Aorta (tissue), 5 donors: Measurements from ENCODE around the gene SMG5. TPM values are rescaled to one million over a fixed set of nuclear protein-coding genes. Genes with fewer than 3 reads are reported as not detected.

Experiments
- ATAC-seq: fragments of 200-7000 bp; cut with Tn5 transposase; one replicate; pipeline ENCODE4 v1.9.1; 2022; ENCODE audit warnings: moderate library complexity; ENCODE audit not compliant: low FRiP score
- DNase-seq, 2 donors: peaks; one replicate each; pipeline ENCODE4 v3.0.0-alpha.2; 2020
- H3K27ac ChIP-seq, 2 donors: one replicate each; pipeline ENCODE4 v1.5.1; 2013; ENCODE audit warnings: low read length in 2 of 2, mild to moderate bottlenecking in 2 of 2, moderate library complexity in 2 of 2, control low read depth in 1 of 2, inconsistent platforms in 1 of 2, low read depth in 1 of 2
- H3K27me3 ChIP-seq, 2 donors: one replicate each; pipeline ENCODE4 v1.6.1; 2013; ENCODE audit warnings: control low read depth in 1 of 2, low read length in 1 of 2, mild to moderate bottlenecking in 1 of 2, moderate library complexity in 1 of 2; ENCODE audit not compliant: insufficient read depth in 2 of 2, control insufficient read depth in 1 of 2
- H3K36me3 ChIP-seq, 2 donors: one replicate each; pipeline ENCODE4 v1.6.1; 2013; ENCODE audit warnings: control low read depth in 1 of 2, low read length in 1 of 2, mild to moderate bottlenecking in 1 of 2; ENCODE audit not compliant: insufficient read depth in 2 of 2, control insufficient read depth in 1 of 2
- H3K4me1 ChIP-seq, 2 donors: one replicate each; pipeline ENCODE4 v1.6.1; 2013; ENCODE audit warnings: low read length in 2 of 2, control low read depth in 1 of 2, mild to moderate bottlenecking in 1 of 2, moderate library complexity in 1 of 2; ENCODE audit not compliant: insufficient read depth in 2 of 2, control insufficient read depth in 1 of 2
- H3K4me3 ChIP-seq, 2 donors: one replicate each; pipeline ENCODE4 v1.5.1; 2013; ENCODE audit warnings: low read length in 2 of 2, control low read depth in 1 of 2, mild to moderate bottlenecking in 1 of 2
- H3K9me3 ChIP-seq: one replicate; pipeline ENCODE4 v1.6.1; 2013; ENCODE audit warnings: mild to moderate bottlenecking, low read length; ENCODE audit not compliant: control insufficient read depth
- WGBS, 2 donors: extraction: QIAGEN DNeasy Blood & Tissue Kit; methylation state at CpG; one replicate each; pipeline ENCODE4 v1.1.7; 2013; 5-methylcytosine and 5-hydroxymethylcytosine counted together
- intact Hi-C, 2 donors: fragments of 100-400 bp; cut with DNase I; formaldehyde crosslinking; loops; one replicate each; pipeline versions ENCODE4 v1.14.2 to v1.15.0; 2022
- polyA plus RNA-seq, 2 donors: library from polyadenylated mRNA; stranded (reverse); fragments of 200-250 nt; gene quantifications; one replicate each; pipeline ENCODE4 v1.2.3, GENCODE V29; 2013
- total RNA-seq, 2 donors: library from RNA; stranded (reverse); fragmentation: NEBNext Ultra II Directional; extraction: Animal tissue kit (Norgen Biotek cat#: 25700); gene quantifications; one replicate each; pipeline ENCODE4 v1.2.1, GENCODE V29; 2021
- donor health status: healthy with polysubstance abuse.
- donor health status: Bipolar disorder and iron deficiency.
- donor health status: DM: no; HTN: no; CAD: no.
- donor health status: DM: no; HTN: no; CAD: no.
- donor health status: DM: yes; HTN: yes; CAD: no.

The SMG5 gene
- total and polyA plus RNA-seq, 4 donors, result 21.9 to 58.6 (median 40.9) TPM

DNA sequence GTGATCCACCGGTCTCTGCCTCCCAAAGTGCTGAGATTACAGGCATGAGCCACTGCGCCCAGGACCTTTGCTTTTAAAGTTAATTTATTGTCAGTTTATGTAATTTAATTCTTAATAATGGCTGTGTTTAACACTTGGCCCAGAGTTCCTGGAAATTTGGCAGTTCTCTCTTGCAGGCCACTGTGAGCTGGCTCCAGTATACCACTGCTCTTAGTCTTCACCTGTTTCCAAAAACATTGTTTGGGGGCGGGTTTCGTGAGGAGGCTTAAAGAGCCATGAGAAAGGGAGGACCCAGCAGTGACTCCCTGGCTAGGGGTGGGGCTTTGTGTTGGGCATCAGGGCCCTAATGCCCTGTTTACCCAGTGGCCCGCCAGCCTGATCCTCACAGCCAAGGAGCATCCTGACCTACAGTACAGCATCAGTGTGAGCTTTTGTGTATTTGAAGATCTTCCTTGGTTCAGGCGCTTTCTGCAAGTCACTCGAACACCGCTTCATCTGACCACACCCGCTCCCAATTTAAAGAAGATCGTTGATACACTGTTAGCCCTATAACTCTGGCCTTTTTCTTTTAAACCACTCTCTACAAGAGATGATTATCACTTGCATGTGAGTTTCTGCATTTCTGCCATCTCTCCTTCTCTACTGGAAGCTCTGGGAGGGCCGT, 52.7 kb downstream of the SMG5 start:
- Histone ChIP-seq H3K27me3 (no peaks in the 10 kb centered on the region), H3K4me3 (no peak overlapping the region), H3K9me3 (no peaks in the 10 kb centered on the region), H3K27ac (no peak overlapping the region), H3K36me3 (peaks cover 0 to 3% of the 10 kb centered on the region in 2 donors), H3K4me1 (no peaks in the 10 kb centered on the region)
- no peak for DNase-seq
- 87% methylated on average over 11 of the region's 11 CpGs for WGBS, 2 donors
- ATAC-seq, result no peak
- intact Hi-C loops, result no loop called here

DNA sequence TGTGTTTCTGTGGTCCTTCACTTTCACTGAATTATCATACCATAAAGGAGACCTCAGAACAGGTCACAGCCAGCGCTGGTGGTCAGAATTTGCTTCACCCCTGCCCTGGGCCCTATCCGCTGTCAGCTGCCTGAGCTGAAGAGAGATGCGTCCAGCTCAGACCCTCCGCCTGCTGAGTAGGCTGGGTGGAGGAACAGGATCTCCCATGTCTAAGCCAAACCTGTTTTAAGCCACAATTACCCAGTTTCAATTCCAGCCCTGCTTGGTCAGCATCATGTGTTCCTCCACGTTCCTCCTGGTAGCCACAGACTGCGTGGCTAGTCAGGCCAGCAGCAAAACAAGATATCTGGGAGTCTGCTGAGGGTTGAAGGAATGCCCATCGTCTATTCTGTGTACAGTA, 54.1 kb downstream of the SMG5 start:
- Histone ChIP-seq H3K27ac (no peak overlapping the region), H3K4me1 (no peaks in the 10 kb centered on the region), H3K4me3 (no peak overlapping the region), H3K36me3 (peaks cover 0 to 2% of the 10 kb centered on the region in 2 donors), H3K27me3 (no peaks in the 10 kb centered on the region), H3K9me3 (no peaks in the 10 kb centered on the region)
- DNase-seq (peak in 1 of 2 donors; percentile 67), ATAC-seq (no peak)
- intact Hi-C loops, result no loop called here
- 73% methylated on average over 7 of the region's 7 CpGs for WGBS, 2 donors

- DNase-seq, result peak in 1 of 2 donors; percentile 13
- Histone ChIP-seq H3K4me1 (no peaks in the 10 kb centered on the region), H3K36me3 (peaks cover 0 to 6% of the 10 kb centered on the region in 2 donors), H3K27me3 (no peaks in the 10 kb centered on the region), H3K27ac (no peak overlapping the region), H3K9me3 (no peaks in the 10 kb centered on the region), H3K4me3 (no peak overlapping the region)
- intact Hi-C loops, result no loop called here
- 85 to 86% methylated on average over 4 of the region's 4 CpGs for WGBS, 2 donors
- no peak for ATAC-seq
Observed at GRCh38 chr1:156226782-156227181, 55.8 kb downstream of the SMG5 start.

DNA sequence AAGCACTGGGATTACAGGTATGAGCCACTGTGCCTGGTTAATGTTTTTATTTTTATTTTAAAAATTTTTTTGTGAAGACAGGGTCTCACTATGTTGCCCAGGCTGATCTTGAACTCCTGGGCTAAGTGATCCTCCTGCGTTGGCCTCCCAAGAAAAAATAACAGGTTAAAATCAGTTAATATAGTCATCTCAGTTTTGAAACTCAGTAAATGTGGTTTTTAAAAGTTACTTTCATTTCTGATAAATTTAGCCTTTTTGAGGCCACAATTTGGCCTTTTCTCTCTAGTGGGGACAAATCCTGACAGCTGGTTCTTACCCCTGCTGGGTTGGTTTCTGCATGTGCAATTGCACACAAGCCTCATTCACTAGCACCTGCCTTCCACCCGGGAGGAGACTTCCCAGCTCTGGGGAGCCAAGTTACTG, 56.5 kb downstream of the SMG5 start:
- Histone ChIP-seq H3K27me3 (no peaks in the 10 kb centered on the region), H3K36me3 (peaks cover 0 to 6% of the 10 kb centered on the region in 2 donors), H3K9me3 (no peaks in the 10 kb centered on the region), H3K4me3 (no peak overlapping the region), H3K4me1 (no peaks in the 10 kb centered on the region), H3K27ac (no peak overlapping the region)
- 86 to 90% methylated on average over 2 of the region's 2 CpGs for WGBS, 2 donors
- intact Hi-C loops, result no loop called here
- no peak for ATAC-seq
- DNase-seq, result peak in 1 of 2 donors; percentile 15

DNA sequence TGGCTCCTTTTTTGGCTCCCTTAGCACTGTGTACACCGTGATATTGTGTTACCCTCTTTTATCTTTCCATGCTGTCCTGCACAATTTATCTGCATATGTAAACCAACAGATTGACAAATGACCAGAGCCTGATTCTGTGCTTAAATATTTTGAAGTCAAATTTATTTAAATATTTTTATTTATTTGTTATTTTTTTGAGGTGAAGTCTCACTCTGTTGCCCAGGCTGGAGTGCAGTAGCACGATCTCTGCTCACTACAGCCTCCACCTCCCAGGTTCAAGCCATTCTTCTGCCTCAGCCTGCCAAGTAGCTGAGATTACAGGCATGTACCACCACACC, 57.0 kb downstream of the SMG5 start:
- Histone ChIP-seq H3K27ac (no peak overlapping the region), H3K4me1 (no peaks in the 10 kb centered on the region), H3K36me3 (peaks cover 0 to 8% of the 10 kb centered on the region in 2 donors)

GRCh38 chr1:156221986-156222692, 60.5 kb downstream of the SMG5 start:
- Histone ChIP-seq H3K9me3 (no peaks in the 10 kb centered on the region), H3K27ac (no peak overlapping the region), H3K4me3 (no peak overlapping the region), H3K36me3 (peaks cover 0 to 8% of the 10 kb centered on the region in 2 donors), H3K4me1 (no peaks in the 10 kb centered on the region), H3K27me3 (no peaks in the 10 kb centered on the region)
- intact Hi-C loops, result loop anchor here (2.0 to 5.0 kb wide), 2 partner anchors 75 to 125 kb away; no protein-coding TSS in a partner anchor
- DNase-seq, result no peak
- 90 to 93% methylated on average over 13 of the region's 13 CpGs for WGBS, 2 donors
- ATAC-seq, result no peak

More for the DNA sequence above, 57.0 kb downstream of the SMG5 start:
- WGBS, 2 donors, result 2 to 8% methylated on average over 2 of the region's 2 CpGs
- peak in 1 of 2 donors; percentile 21 for DNase-seq
- no peak overlapping the region for H3K4me3 ChIP-seq
- no peak for ATAC-seq
- intact Hi-C loops, result loop anchor here (1.0 to 2.0 kb wide), 2 partner anchors 79 to 135 kb away; no protein-coding TSS in a partner anchor
- H3K9me3 ChIP-seq, result no peaks in the 10 kb centered on the region
- no peaks in the 10 kb centered on the region for H3K27me3 ChIP-seq

DNA sequence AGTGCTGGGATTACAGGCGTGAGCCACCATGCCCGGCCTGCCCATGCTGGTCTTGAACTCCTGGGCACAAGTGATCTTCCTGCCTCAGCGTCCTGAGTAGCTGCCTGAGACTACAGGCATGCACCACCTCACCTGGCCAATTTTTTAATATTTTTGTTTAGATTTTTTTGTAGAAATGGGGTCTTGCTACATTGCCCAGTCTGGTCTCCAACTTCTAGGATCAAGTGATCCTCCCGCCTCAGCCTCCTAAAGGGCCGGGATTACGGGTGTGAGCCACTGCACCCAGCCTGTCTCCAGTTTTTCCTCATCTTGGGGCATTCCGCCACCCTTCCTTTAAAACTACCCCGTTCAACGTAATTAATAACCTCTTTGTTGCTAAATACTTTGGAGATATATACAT, 62.4 kb downstream of the SMG5 start:
- H3K9me3 ChIP-seq, result no peaks in the 10 kb centered on the region
- DNase-seq (no peak), ATAC-seq (no peak)
- no peak overlapping the region for H3K27ac ChIP-seq
- no peak overlapping the region for H3K4me3 ChIP-seq
- H3K4me1 ChIP-seq, result no peaks in the 10 kb centered on the region
- no peaks in the 10 kb centered on the region for H3K27me3 ChIP-seq
- intact Hi-C loops, result loop anchor here (2.0 to 5.0 kb wide), 2 partner anchors 73 to 123 kb away; no protein-coding TSS in a partner anchor
- 97% methylated on average over 9 of the region's 9 CpGs for WGBS, 2 donors
- H3K36me3 ChIP-seq, result peaks cover 0 to 8% of the 10 kb centered on the region in 2 donors

DNA sequence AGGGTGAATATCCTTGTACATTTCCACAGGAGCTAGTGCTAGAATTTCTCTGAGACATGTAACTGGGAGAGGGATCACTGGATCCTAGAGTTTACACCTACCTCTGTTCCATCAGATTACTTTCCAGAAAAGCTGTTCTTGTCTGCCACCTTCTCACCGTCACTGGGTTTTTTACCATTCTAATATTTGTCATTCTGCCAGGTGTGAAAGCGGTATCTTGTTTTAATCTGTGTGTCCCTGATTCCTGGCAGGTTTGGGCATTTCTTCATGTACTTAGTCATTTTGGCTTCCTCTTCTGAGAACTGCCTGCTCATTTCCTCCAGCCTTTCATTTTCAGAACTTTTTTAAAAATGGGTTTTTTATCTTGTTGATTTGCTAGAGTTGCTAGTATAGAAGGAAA, 64.8 kb downstream of the SMG5 start:
- H3K27me3 ChIP-seq, result no peaks in the 10 kb centered on the region
- H3K27ac ChIP-seq, result peak overlapping the region; percentile 1 to 15
- 0 to 4% methylated on average over 2 of the region's 2 CpGs for WGBS, 2 donors
- no peak overlapping the region for H3K4me3 ChIP-seq
- intact Hi-C loops, result no loop called here
- DNase-seq (no peak), ATAC-seq (no peak)
- no peaks in the 10 kb centered on the region for H3K9me3 ChIP-seq
- no peaks in the 10 kb centered on the region for H3K4me1 ChIP-seq
- peaks cover 0 to 3% of the 10 kb centered on the region in 2 donors for H3K36me3 ChIP-seq
